Astrocyte (in vitro differentiated cells and primary cell): Measurements from ENCODE around the gene ERBB2. TPM values are rescaled to one million over a fixed set of nuclear protein-coding genes. Genes with fewer than 3 reads are reported as not detected.

Source experiments
- DNase-seq: peaks from one replicate; pipeline ENCODE4 v3.0.0-alpha.2; 2010; ENCODE audit warnings: low read depth
- FAIRE-seq: peaks from 2 replicates; lab custom pipeline; 2011; peaks lifted over from hg19 to GRCh38; lab: Jason Lieb, UNC
- H2AFZ ChIP-seq: 2 replicates; pipeline ENCODE4 v1.6.0; 2012; ENCODE audit warnings: low read depth, low read length, inconsistent platforms
- H3K27ac ChIP-seq: 2 replicates; pipeline ENCODE4 v1.5.1; 2011; ENCODE audit warnings: low read depth, low read length, inconsistent platforms
- H3K27me3 ChIP-seq: 2 replicates; pipeline ENCODE4 v1.6.0; 2011; ENCODE audit warnings: low read length, inconsistent platforms; ENCODE audit not compliant: insufficient read depth
- H3K36me3 ChIP-seq: 2 replicates; pipeline ENCODE4 v1.5.1; 2011; ENCODE audit warnings: low read length, inconsistent platforms; ENCODE audit not compliant: insufficient read depth
- H3K4me1 ChIP-seq: 2 replicates; pipeline ENCODE4 v1.5.1; 2011; ENCODE audit warnings: low read length, inconsistent platforms; ENCODE audit not compliant: insufficient read depth
- H3K4me2 ChIP-seq: 2 replicates; pipeline ENCODE4 v1.6.0; 2012; ENCODE audit warnings: low read length, inconsistent platforms
- H3K4me3 ChIP-seq: 2 replicates; pipeline ENCODE4 v1.5.1; 2011; ENCODE audit warnings: low read depth, mild to moderate bottlenecking, low read length, inconsistent platforms; ENCODE audit not compliant: insufficient read depth
- H3K79me2 ChIP-seq: 2 replicates; pipeline ENCODE4 v1.6.0; 2012; ENCODE audit warnings: mild to moderate bottlenecking, low read length, inconsistent platforms; ENCODE audit not compliant: insufficient read depth
- H3K9ac ChIP-seq: 2 replicates; pipeline ENCODE4 v1.6.0; 2012; ENCODE audit warnings: mild to moderate bottlenecking, low read length, inconsistent platforms
- H3K9me3 ChIP-seq: 2 replicates; pipeline ENCODE4 v1.5.1; 2012; ENCODE audit warnings: low read depth, mild to moderate bottlenecking, low read length, inconsistent platforms; ENCODE audit not compliant: insufficient read depth
- H4K20me1 ChIP-seq: 2 replicates; pipeline ENCODE4 v1.6.0; 2012; ENCODE audit warnings: low read length, inconsistent platforms; ENCODE audit not compliant: insufficient read depth
- H3K27ac Mint-ChIP-seq: one replicate; pipeline ENCODE4 v1.8.0; 2021; ENCODE audit warnings: mild to moderate bottlenecking, mixed read lengths; ENCODE audit not compliant: unreplicated experiment
- H3K27me3 Mint-ChIP-seq: one replicate; pipeline ENCODE4 v1.8.0; 2021; ENCODE audit warnings: low read depth, mixed read lengths; ENCODE audit not compliant: unreplicated experiment
- H3K36me3 Mint-ChIP-seq: one replicate; pipeline ENCODE4 v1.8.0; 2021; ENCODE audit warnings: low read depth, mixed read lengths; ENCODE audit not compliant: unreplicated experiment
- H3K4me1 Mint-ChIP-seq: one replicate; pipeline ENCODE4 v1.8.0; 2021; ENCODE audit warnings: low read depth, mixed read lengths; ENCODE audit not compliant: unreplicated experiment
- H3K4me3 Mint-ChIP-seq: one replicate; pipeline ENCODE4 v1.8.0; 2021; ENCODE audit warnings: mild to moderate bottlenecking, moderate library complexity, mixed read lengths; ENCODE audit not compliant: unreplicated experiment
- H3K9me3 Mint-ChIP-seq: one replicate; pipeline ENCODE4 v1.8.0; 2021; ENCODE audit warnings: mild to moderate bottlenecking, mixed read lengths; ENCODE audit not compliant: unreplicated experiment
- EZH2 ChIP-seq: IDR thresholded peaks from 2 replicates; pipeline ENCODE4 v1.6.1; 2012; ENCODE audit warnings: mild to moderate bottlenecking, low read length, inconsistent platforms; ENCODE audit not compliant: insufficient read depth
- total RNA-seq: library from RNA; stranded (reverse); gene quantifications from 2 replicates; pipeline ENCODE4 v1.2.1, GENCODE V29; 2021
- TF ChIP-seq, protein P1 (sequence below): IDR thresholded peaks from 2 replicates; pipeline ENCODE4 v1.5.1; 2011; ENCODE audit warnings: low read depth, mild to moderate bottlenecking, inconsistent platforms, low read length, moderate library complexity; ENCODE audit not compliant: insufficient read depth

Gene ERBB2
- total RNA-seq, 1 donor from 2014 or later = 64.0 TPM

DNA sequence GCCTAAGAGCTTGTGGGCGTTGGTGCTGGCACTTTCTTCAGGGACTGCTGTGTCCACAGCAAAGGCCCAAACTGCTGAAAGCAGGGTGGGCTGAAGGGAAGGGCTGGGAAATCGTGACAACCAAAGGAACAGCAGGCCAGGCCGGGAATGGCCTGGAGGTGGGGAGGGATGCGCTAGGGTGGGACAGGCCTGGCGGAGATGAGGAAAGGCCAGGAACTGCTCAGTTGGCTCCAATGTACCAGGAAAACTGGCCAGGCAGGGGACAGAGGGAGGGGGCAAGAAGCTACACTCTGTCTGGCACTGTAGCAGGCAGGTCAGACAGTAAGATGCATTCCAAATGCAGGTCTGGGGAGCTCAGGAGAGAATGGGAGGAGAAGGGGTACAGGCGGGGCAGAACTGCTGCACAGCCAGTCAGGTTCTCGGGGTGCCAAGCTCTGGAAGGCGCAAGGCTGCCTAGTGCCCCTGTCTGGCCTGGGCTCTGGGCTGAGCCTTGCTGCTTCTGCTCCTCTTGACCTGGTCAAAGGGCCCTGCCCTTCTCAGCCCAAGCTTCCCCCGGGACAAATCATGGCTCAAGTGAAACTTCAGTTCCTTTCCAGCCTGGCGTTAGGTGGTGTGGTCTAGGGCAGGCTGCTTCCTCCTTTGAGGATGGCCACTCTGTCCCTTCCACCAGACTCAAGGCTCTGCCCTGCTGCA, 24.3 kb upstream of the ERBB2 start:
- Histone ChIP-seq H3K36me3 (no peaks in the 10 kb centered on the region), H3K27me3 (peaks cover 15% of the 10 kb centered on the region), H3K79me2 (no peaks in the 10 kb centered on the region), H3K4me3 (no peak overlapping the region), H4K20me1 (no peaks in the 10 kb centered on the region), H3K4me1 (no peaks in the 10 kb centered on the region), H3K27ac (no peak overlapping the region), H3K9me3 (no peaks in the 10 kb centered on the region), H2AFZ (no peak overlapping the region), H3K4me2 (no peak overlapping the region), H3K9ac (no peak overlapping the region)
- Mint-ChIP-seq H3K4me1 (peaks cover 3% of the 10 kb centered on the region), H3K27me3 (peaks cover 41% of the 10 kb centered on the region), H3K4me3 (no peak overlapping the region), H3K36me3 (peaks cover 7% of the 10 kb centered on the region), H3K27ac (no peak overlapping the region), H3K9me3 (no peaks in the 10 kb centered on the region)
- FAIRE-seq (no peak), DNase-seq (no peak)
- TF ChIP-seq, protein P1, sequence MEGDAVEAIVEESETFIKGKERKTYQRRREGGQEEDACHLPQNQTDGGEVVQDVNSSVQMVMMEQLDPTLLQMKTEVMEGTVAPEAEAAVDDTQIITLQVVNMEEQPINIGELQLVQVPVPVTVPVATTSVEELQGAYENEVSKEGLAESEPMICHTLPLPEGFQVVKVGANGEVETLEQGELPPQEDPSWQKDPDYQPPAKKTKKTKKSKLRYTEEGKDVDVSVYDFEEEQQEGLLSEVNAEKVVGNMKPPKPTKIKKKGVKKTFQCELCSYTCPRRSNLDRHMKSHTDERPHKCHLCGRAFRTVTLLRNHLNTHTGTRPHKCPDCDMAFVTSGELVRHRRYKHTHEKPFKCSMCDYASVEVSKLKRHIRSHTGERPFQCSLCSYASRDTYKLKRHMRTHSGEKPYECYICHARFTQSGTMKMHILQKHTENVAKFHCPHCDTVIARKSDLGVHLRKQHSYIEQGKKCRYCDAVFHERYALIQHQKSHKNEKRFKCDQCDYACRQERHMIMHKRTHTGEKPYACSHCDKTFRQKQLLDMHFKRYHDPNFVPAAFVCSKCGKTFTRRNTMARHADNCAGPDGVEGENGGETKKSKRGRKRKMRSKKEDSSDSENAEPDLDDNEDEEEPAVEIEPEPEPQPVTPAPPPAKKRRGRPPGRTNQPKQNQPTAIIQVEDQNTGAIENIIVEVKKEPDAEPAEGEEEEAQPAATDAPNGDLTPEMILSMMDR = no peak
- no peak for TF ChIP-seq EZH2

- no peak for DNase-seq
- Histone ChIP-seq H3K4me2 (no peak overlapping the region), H3K4me3 (no peak overlapping the region), H3K4me1 (no peaks in the 10 kb centered on the region), H2AFZ (no peak overlapping the region), H4K20me1 (no peaks in the 10 kb centered on the region), H3K27me3 (peaks cover 8% of the 10 kb centered on the region), H3K79me2 (no peaks in the 10 kb centered on the region), H3K36me3 (no peaks in the 10 kb centered on the region), H3K9me3 (no peaks in the 10 kb centered on the region), H3K9ac (no peak overlapping the region), H3K27ac (no peak overlapping the region)
- Mint-ChIP-seq H3K27me3 (peaks cover 39% of the 10 kb centered on the region), H3K27ac (no peak overlapping the region), H3K9me3 (no peaks in the 10 kb centered on the region), H3K4me3 (no peak overlapping the region), H3K4me1 (peaks cover 3% of the 10 kb centered on the region), H3K36me3 (peaks cover 10% of the 10 kb centered on the region)
- TF ChIP-seq EZH2 = no peak
- TF ChIP-seq, protein P1 = no peak
- no peak for FAIRE-seq
Observed at GRCh38 chr17:39676198-39676819, 23.6 kb upstream of the ERBB2 start.

GRCh38 chr17:39677072-39677471, 22.8 kb upstream of the ERBB2 start:
- Histone ChIP-seq H3K27ac (no peak overlapping the region), H2AFZ (no peak overlapping the region), H3K4me2 (no peak overlapping the region), H3K79me2 (no peaks in the 10 kb centered on the region), H3K4me3 (no peak overlapping the region), H3K36me3 (no peaks in the 10 kb centered on the region), H3K27me3 (peaks cover under 1% of the 10 kb centered on the region), H3K4me1 (no peaks in the 10 kb centered on the region), H4K20me1 (no peaks in the 10 kb centered on the region), H3K9me3 (no peaks in the 10 kb centered on the region), H3K9ac (no peak overlapping the region)
- FAIRE-seq (no peak), DNase-seq (no peak)
- Mint-ChIP-seq H3K36me3 (peaks cover 10% of the 10 kb centered on the region), H3K27ac (no peak overlapping the region), H3K27me3 (peaks cover 33% of the 10 kb centered on the region), H3K9me3 (no peaks in the 10 kb centered on the region), H3K4me3 (no peak overlapping the region), H3K4me1 (peaks cover 3% of the 10 kb centered on the region)
- TF ChIP-seq EZH2 = no peak
- TF ChIP-seq, protein P1 = no peak
